ENCODE results near the gene ALG12. TPM values are rescaled to one million over a fixed set of nuclear protein-coding genes. Genes with fewer than 3 reads are reported as not detected.

ALG12 gene
- total and polyA plus RNA-seq, 2 of the 13 experiments (the other 11 are each of a cell fraction or from before 2014, with no cell fraction given), result 7.8 to 15.8 TPM

GRCh38 chr22:49951986-49952896 lies 34.0 kb upstream of the ALG12 start (continued):
- TF ChIP-seq KMT2B (CRISPR knock-in tag; IDR thresholded peaks at IDR 0.05) (no peak), HHEX (CRISPR knock-in tag; IDR thresholded peaks at IDR 0.05) (no peak; the same call in 1 of the 2 replicates), ZNF563 (CRISPR knock-in tag; IDR thresholded peaks at IDR 0.05) (peak; percentile 71; the same call in 1 of the 2 replicates), TBP (CRISPR knock-in tag; IDR thresholded peaks at IDR 0.05) (no peak), TGIF2 (CRISPR knock-in tag; IDR thresholded peaks at IDR 0.05) (no peak), ZSCAN5A (CRISPR knock-in tag; IDR thresholded peaks at IDR 0.05; ENCODE audit: borderline replicate concordance) (no peak), ZNF383 (CRISPR knock-in tag; IDR thresholded peaks at IDR 0.05; ENCODE audit: borderline replicate concordance) (no peak), PPARG (CRISPR knock-in tag; conservative IDR thresholded peaks at IDR 0.05) (no peak), MIXL1 (CRISPR knock-in tag; IDR thresholded peaks at IDR 0.05) (no peak), SETDB1 (CRISPR knock-in tag; IDR thresholded peaks at IDR 0.05; ENCODE audit: borderline replicate concordance) (no peak), PCBP1 (IDR thresholded peaks at IDR 0.05; ENCODE audit: borderline replicate concordance, low read depth, low read length) (no peak), CREM (IDR thresholded peaks at IDR 0.05) (peak; percentile 60; the same call in 1 of the 2 replicates), CREM (CRISPR knock-in tag; IDR thresholded peaks at IDR 0.05) (no peak), ZSCAN30 (CRISPR knock-in tag; IDR thresholded peaks at IDR 0.05) (peak; percentile 41; the same call in 1 of the 2 replicates), CREB3 (CRISPR knock-in tag; IDR thresholded peaks at IDR 0.05) (0 out of 2 replicates have a peak, but pooled peaks have one; percentile 40), GZF1 (CRISPR knock-in tag; IDR thresholded peaks at IDR 0.05) (no peak), RCOR2 (CRISPR knock-in tag; IDR thresholded peaks at IDR 0.05) (no peak), DBP (CRISPR knock-in tag; IDR thresholded peaks at IDR 0.05; ENCODE audit: not compliant biosample characterization) (no peak), ZMAT3 (CRISPR knock-in tag; conservative IDR thresholded peaks at IDR 0.05) (peak; percentile 86), RAD51 (IDR thresholded peaks at IDR 0.05; ENCODE audit: borderline replicate concordance) (no peak), ZNF7 (CRISPR knock-in tag; IDR thresholded peaks at IDR 0.05) (no peak), ARNTL (CRISPR knock-in tag; IDR thresholded peaks at IDR 0.05) (peak; percentile 87; the same call in 1 of the 2 replicates), ZNF20 (CRISPR knock-in tag; IDR thresholded peaks at IDR 0.05) (no peak), E2F5 (CRISPR knock-in tag; conservative IDR thresholded peaks at IDR 0.05) (no peak), RNF2 (conservative IDR thresholded peaks at IDR 0.05; ENCODE audit: low read depth) (no peak), ZNF629 (CRISPR knock-in tag; conservative IDR thresholded peaks at IDR 0.05) (peak; percentile 92), ZNF546 (CRISPR knock-in tag; conservative IDR thresholded peaks at IDR 0.05) (no peak), NFATC3 (CRISPR knock-in tag; IDR thresholded peaks at IDR 0.05) (no peak), ZNF33A (CRISPR knock-in tag; IDR thresholded peaks at IDR 0.05; ENCODE audit: borderline replicate concordance) (no peak)
